ENCODE measurements around the gene RBFOX2. TPM values are rescaled to one million over a fixed set of nuclear protein-coding genes. Genes with fewer than 3 reads are reported as not detected.
A peak's percentile ranks its signal among the peaks of the same experiment; 100 is the strongest.

The RBFOX2 gene
- total and polyA plus RNA-seq, 2 experiments from 2014 or later, result 88.8 to 131 TPM

DNA sequence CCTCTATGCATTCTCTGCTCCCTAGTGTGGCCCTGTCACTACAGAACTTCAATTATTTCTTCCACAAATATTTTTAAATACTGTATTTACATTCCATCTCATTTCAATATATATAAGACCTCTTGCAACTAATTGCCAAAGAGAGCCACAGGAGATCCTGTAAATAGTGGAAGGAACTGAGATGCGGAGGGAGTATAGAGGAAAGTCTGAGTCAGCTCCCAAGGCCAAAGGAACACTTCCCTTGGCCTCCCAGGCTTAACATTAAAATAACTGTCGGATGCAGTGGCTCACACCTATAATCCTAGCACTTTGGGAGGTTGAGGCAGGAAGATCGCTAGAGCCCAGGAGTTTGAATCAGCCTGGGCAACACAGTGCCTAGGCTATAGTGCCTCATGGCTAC, 31.2 kb downstream of the RBFOX2 start:
- Histone ChIP-seq H3K79me2 (replicated peaks; ENCODE audit: insufficient read depth) (peaks cover 91% of the 10 kb centered on the region), H3F3A (replicated peaks; ENCODE audit: low read depth) (no peaks in the 10 kb centered on the region), H3K27me3 (ENCODE audit: insufficient read depth) (no peaks in the 10 kb centered on the region), H3K4me2 (no peak overlapping the region), H3K36me3 (ENCODE audit: insufficient read depth) (no peaks in the 10 kb centered on the region), H3K4me3 (no peak overlapping the region), H4K20me1 (replicated peaks; ENCODE audit: insufficient read depth) (peaks cover 29% of the 10 kb centered on the region), H3K27ac (ENCODE audit: low read depth) (no peak overlapping the region), H2AFZ (no peak overlapping the region), H3K4me1 (ENCODE audit: insufficient read depth) (peaks cover 17% of the 10 kb centered on the region), H3K9me2 (ENCODE audit: insufficient read depth) (no peaks in the 10 kb centered on the region)
- TF ChIP-seq POLR2AphosphoS5 (IDR thresholded peaks at IDR 0.05; ENCODE audit: low read depth), result no peak
- no peak for TF ChIP-seq NANOG (IDR thresholded peaks at IDR 0.05; ENCODE audit: borderline replicate concordance)
- TF ChIP-seq, protein P1, sequence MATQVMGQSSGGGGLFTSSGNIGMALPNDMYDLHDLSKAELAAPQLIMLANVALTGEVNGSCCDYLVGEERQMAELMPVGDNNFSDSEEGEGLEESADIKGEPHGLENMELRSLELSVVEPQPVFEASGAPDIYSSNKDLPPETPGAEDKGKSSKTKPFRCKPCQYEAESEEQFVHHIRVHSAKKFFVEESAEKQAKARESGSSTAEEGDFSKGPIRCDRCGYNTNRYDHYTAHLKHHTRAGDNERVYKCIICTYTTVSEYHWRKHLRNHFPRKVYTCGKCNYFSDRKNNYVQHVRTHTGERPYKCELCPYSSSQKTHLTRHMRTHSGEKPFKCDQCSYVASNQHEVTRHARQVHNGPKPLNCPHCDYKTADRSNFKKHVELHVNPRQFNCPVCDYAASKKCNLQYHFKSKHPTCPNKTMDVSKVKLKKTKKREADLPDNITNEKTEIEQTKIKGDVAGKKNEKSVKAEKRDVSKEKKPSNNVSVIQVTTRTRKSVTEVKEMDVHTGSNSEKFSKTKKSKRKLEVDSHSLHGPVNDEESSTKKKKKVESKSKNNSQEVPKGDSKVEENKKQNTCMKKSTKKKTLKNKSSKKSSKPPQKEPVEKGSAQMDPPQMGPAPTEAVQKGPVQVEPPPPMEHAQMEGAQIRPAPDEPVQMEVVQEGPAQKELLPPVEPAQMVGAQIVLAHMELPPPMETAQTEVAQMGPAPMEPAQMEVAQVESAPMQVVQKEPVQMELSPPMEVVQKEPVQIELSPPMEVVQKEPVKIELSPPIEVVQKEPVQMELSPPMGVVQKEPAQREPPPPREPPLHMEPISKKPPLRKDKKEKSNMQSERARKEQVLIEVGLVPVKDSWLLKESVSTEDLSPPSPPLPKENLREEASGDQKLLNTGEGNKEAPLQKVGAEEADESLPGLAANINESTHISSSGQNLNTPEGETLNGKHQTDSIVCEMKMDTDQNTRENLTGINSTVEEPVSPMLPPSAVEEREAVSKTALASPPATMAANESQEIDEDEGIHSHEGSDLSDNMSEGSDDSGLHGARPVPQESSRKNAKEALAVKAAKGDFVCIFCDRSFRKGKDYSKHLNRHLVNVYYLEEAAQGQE (IDR thresholded peaks at IDR 0.05; ENCODE audit: unreplicated experiment), result no peak
- DNase-seq (ENCODE audit: low spot score) (no peak), ATAC-seq (no peak; the same call in 1 of the 3 replicates)
- Mint-ChIP-seq H3K4me1 (peaks cover 33% of the 10 kb centered on the region), H3K9me3 (peaks cover 3% of the 10 kb centered on the region; the same call in 2 of the 3 replicates), H3K4me3 (no peak overlapping the region), H3K36me3 (ENCODE audit: low read depth) (peaks cover 10% of the 10 kb centered on the region), H3K27ac (no peak overlapping the region), H3K27me3 (ENCODE audit: insufficient read depth, low read depth, poor library complexity) (peaks cover 3% of the 10 kb centered on the region)

DNA sequence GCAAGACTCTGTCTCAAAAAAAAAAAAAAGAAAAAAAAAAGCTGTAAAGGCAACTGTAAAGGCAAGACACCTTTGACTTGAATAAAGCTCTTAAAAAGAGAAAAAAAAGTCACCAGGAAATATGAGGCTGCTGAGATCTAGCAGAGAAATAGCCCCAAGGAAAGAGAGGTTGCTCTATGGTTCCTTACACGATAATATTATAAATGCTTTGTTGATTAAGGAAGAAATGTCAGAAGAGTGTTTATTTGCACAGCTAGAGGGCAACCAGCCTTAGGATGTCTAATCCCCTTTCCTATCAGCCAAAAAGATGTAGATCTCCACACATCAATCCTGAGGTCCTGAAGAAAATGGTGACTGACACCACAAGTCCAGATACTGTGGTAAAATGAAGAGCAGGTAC, 32.0 kb downstream of the RBFOX2 start:
- Mint-ChIP-seq H3K4me3 (no peak overlapping the region), H3K27ac (no peak overlapping the region), H3K9me3 (peaks cover 3% of the 10 kb centered on the region; the same call in 2 of the 3 replicates), H3K36me3 (ENCODE audit: low read depth) (peaks cover 10% of the 10 kb centered on the region), H3K4me1 (peaks cover 33% of the 10 kb centered on the region), H3K27me3 (ENCODE audit: insufficient read depth, low read depth, poor library complexity) (peaks cover 3% of the 10 kb centered on the region)
- Histone ChIP-seq H3K4me3 (no peak overlapping the region), H3K4me2 (no peak overlapping the region), H3K27ac (ENCODE audit: low read depth) (no peak overlapping the region), H3K27me3 (ENCODE audit: insufficient read depth) (no peaks in the 10 kb centered on the region), H3K36me3 (ENCODE audit: insufficient read depth) (no peaks in the 10 kb centered on the region), H3K79me2 (replicated peaks; ENCODE audit: insufficient read depth) (peaks cover 91% of the 10 kb centered on the region), H2AFZ (no peak overlapping the region), H3F3A (replicated peaks; ENCODE audit: low read depth) (no peaks in the 10 kb centered on the region), H3K4me1 (ENCODE audit: insufficient read depth) (peaks cover 17% of the 10 kb centered on the region), H4K20me1 (replicated peaks; ENCODE audit: insufficient read depth) (peaks cover 28% of the 10 kb centered on the region), H3K9me2 (ENCODE audit: insufficient read depth) (no peaks in the 10 kb centered on the region)
- no peak for ATAC-seq
- no peak for TF ChIP-seq NANOG (IDR thresholded peaks at IDR 0.05; ENCODE audit: borderline replicate concordance)
- TF ChIP-seq ETS1 (IDR thresholded peaks at IDR 0.05), result no peak
- no peak for DNase-seq (ENCODE audit: low spot score)

- H3K9me2 ChIP-seq (ENCODE audit: insufficient read depth), result no peaks in the 10 kb centered on the region
- Mint-ChIP-seq H3K27me3 (ENCODE audit: insufficient read depth, low read depth, poor library complexity) (peaks cover 3% of the 10 kb centered on the region), H3K9me3 (peaks cover 3% of the 10 kb centered on the region; the same call in 2 of the 3 replicates), H3K36me3 (ENCODE audit: low read depth) (peaks cover 10% of the 10 kb centered on the region), H3K27ac (no peak overlapping the region), H3K4me1 (peaks cover 33% of the 10 kb centered on the region), H3K4me3 (no peak overlapping the region)
- no peaks in the 10 kb centered on the region for H3K27me3 ChIP-seq (ENCODE audit: insufficient read depth)
- H3K4me3 ChIP-seq, result no peak overlapping the region
- no peak overlapping the region for H2AFZ ChIP-seq
- H3K36me3 ChIP-seq (ENCODE audit: insufficient read depth), result no peaks in the 10 kb centered on the region
- peak overlapping the region; percentile 44; the same call in 1 of the 2 replicates for H3K4me2 ChIP-seq
- H4K20me1 ChIP-seq (replicated peaks; ENCODE audit: insufficient read depth), result peaks cover 25% of the 10 kb centered on the region
- peaks cover 92% of the 10 kb centered on the region for H3K79me2 ChIP-seq (replicated peaks; ENCODE audit: insufficient read depth)
- no peak overlapping the region; the same call in 1 of the 2 replicates for H3K27ac ChIP-seq (ENCODE audit: low read depth)
- H3K4me1 ChIP-seq (ENCODE audit: insufficient read depth), result peaks cover 17% of the 10 kb centered on the region
- DNase-seq (ENCODE audit: low spot score) (no peak), ATAC-seq (no peak)
- no peaks in the 10 kb centered on the region for H3F3A ChIP-seq (replicated peaks; ENCODE audit: low read depth)
- no peak for TF ChIP-seq POLR2AphosphoS5 (IDR thresholded peaks at IDR 0.05; ENCODE audit: low read depth)
- TF ChIP-seq JUNB (IDR thresholded peaks at IDR 0.05; ENCODE audit: unreplicated experiment), result no peak
- TF ChIP-seq, protein P1 (IDR thresholded peaks at IDR 0.05; ENCODE audit: unreplicated experiment), result no peak
- TF ChIP-seq ETS1 (IDR thresholded peaks at IDR 0.05), result no peak
- no peak for TF ChIP-seq ZNF331 (CRISPR knock-in tag; IDR thresholded peaks at IDR 0.05; ENCODE audit: low read depth)
- TF ChIP-seq, protein P2, sequence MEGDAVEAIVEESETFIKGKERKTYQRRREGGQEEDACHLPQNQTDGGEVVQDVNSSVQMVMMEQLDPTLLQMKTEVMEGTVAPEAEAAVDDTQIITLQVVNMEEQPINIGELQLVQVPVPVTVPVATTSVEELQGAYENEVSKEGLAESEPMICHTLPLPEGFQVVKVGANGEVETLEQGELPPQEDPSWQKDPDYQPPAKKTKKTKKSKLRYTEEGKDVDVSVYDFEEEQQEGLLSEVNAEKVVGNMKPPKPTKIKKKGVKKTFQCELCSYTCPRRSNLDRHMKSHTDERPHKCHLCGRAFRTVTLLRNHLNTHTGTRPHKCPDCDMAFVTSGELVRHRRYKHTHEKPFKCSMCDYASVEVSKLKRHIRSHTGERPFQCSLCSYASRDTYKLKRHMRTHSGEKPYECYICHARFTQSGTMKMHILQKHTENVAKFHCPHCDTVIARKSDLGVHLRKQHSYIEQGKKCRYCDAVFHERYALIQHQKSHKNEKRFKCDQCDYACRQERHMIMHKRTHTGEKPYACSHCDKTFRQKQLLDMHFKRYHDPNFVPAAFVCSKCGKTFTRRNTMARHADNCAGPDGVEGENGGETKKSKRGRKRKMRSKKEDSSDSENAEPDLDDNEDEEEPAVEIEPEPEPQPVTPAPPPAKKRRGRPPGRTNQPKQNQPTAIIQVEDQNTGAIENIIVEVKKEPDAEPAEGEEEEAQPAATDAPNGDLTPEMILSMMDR (conservative IDR thresholded peaks at IDR 0.05; ENCODE audit: low read depth in 2 of 2), result no peak
These were observed 32.9 kb downstream of the RBFOX2 start for GRCh38 chr22:35995772-35996171.

Measured in GM23338 (cell line).